Esophagus muscularis mucosa (tissue), 4 donors: Measurements from ENCODE around the gene TWNK. TPM values are rescaled to one million over a fixed set of nuclear protein-coding genes. Genes with fewer than 3 reads are reported as not detected.

Experiments used
- DNase-seq: peaks from one replicate; pipeline ENCODE4 v3.0.0-alpha.2; 2017; ENCODE audit errors: extremely low spot score
- H3K27ac ChIP-seq, 4 donors: fragments of 200-600 bp; sonication (generic); replicated peaks in 1 of 4; 1 replicate in 3 of 4; 2 replicates in 1 of 4; pipeline ENCODE4 v1.5.1; 2016 to 2019; ENCODE audit warnings: mild to moderate bottlenecking in 1 of 4
- H3K27me3 ChIP-seq, 4 donors: fragments of 200-600 bp; sonication (generic); one replicate each; pipeline versions ENCODE4 v1.5.1 to v1.6.0; 2016 to 2019
- H3K36me3 ChIP-seq, 4 donors: fragments of 200-600 bp; sonication (generic); one replicate each; pipeline ENCODE4 v1.5.1; 2016 to 2019
- H3K4me1 ChIP-seq, 4 donors: fragments of 200-600 bp; sonication (generic); one replicate each; pipeline ENCODE4 v1.5.1; 2016 to 2019
- H3K4me3 ChIP-seq, 4 donors: fragments of 200-600 bp; sonication (generic); 1 replicate in 2 of 4; 2 replicates in 2 of 4; pipeline ENCODE4 v1.5.1; 2016 to 2019; ENCODE audit warnings: mild to moderate bottlenecking in 4 of 4, moderate library complexity in 1 of 4
- H3K9me3 ChIP-seq, 4 donors: fragments of 200-600 bp; sonication (generic); 1 replicate in 3 of 4; 2 replicates in 1 of 4; pipeline ENCODE4 v1.5.1; 2016 to 2019
- EP300 ChIP-seq: sonication (generic); formaldehyde crosslinking; IDR thresholded peaks from one replicate; pipeline ENCODE4 v1.6.1; 2017; ENCODE audit warnings: antibody characterized with exemption
- POLR2A ChIP-seq: fragments of 450-650 bp; IDR thresholded peaks from one replicate; pipeline ENCODE4 v1.6.1; 2017; ENCODE audit warnings: antibody characterized with exemption, moderate library complexity, mild to moderate bottlenecking, low read depth
- POLR2AphosphoS5 ChIP-seq, 2 donors: sonication (generic); formaldehyde crosslinking; IDR thresholded peaks; one replicate each; pipeline ENCODE4 v1.6.1; 2017; ENCODE audit warnings: antibody characterized with exemption in 2 of 2
- WGBS: methylation state at CpG from one replicate; pipeline ENCODE4 v1.1.5; 2018; 5-methylcytosine and 5-hydroxymethylcytosine counted together
- intact Hi-C: fragments of 100-400 bp; cut with DNase I; formaldehyde crosslinking; loops from one replicate; pipeline ENCODE4 v1.15.1; 2023
- total RNA-seq, 4 donors: library from RNA; depleted of rRNA; stranded (reverse); fragments of >200 nt; gene quantifications; one replicate each; pipeline versions ENCODE4 v1.1.0 to v1.2.1, GENCODE V29; 2016
- TF ChIP-seq, protein P1 (sequence below), 3 experiments: fragments of 200-600 bp in 2 of 3; fragments of 450-650 bp in 1 of 3; sonication (generic) in 2 of 3; IDR thresholded peaks; one replicate each; pipeline ENCODE4 v1.5.1; 2017 to 2019; ENCODE audit warnings: antibody characterized with exemption in 3 of 3, mild to moderate bottlenecking in 2 of 3, moderate library complexity in 1 of 3

Gene TWNK
- total RNA-seq, 4 donors from 2014 or later = 3.7 to 11.1 (median 9.0) TPM

- peaks cover 10 to 63% (median 52%) of the 10 kb centered on the region in 4 donors for H3K36me3 ChIP-seq
- H3K4me3 ChIP-seq = peak overlapping the region; percentile 76 to 92 (median 90)
- 2% methylated on average over 15 of the region's 15 CpGs for WGBS
- H3K27ac ChIP-seq = peak overlapping the region; percentile 77 to 86 (median 82)
- intact Hi-C loops = loop anchor here (5.0 kb wide), 1 partner anchor 40 kb away; no protein-coding TSS in a partner anchor
- TF ChIP-seq POLR2A = no peak
- TF ChIP-seq, protein P1, sequence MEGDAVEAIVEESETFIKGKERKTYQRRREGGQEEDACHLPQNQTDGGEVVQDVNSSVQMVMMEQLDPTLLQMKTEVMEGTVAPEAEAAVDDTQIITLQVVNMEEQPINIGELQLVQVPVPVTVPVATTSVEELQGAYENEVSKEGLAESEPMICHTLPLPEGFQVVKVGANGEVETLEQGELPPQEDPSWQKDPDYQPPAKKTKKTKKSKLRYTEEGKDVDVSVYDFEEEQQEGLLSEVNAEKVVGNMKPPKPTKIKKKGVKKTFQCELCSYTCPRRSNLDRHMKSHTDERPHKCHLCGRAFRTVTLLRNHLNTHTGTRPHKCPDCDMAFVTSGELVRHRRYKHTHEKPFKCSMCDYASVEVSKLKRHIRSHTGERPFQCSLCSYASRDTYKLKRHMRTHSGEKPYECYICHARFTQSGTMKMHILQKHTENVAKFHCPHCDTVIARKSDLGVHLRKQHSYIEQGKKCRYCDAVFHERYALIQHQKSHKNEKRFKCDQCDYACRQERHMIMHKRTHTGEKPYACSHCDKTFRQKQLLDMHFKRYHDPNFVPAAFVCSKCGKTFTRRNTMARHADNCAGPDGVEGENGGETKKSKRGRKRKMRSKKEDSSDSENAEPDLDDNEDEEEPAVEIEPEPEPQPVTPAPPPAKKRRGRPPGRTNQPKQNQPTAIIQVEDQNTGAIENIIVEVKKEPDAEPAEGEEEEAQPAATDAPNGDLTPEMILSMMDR (IDR thresholded peaks at IDR 0.05) = no peak
- TF ChIP-seq POLR2AphosphoS5 (IDR thresholded peaks at IDR 0.05) = no peak
- no peak for TF ChIP-seq EP300
- H3K27me3 ChIP-seq = no peaks in the 10 kb centered on the region
- DNase-seq = no peak
- H3K4me1 ChIP-seq = peaks cover 22 to 51% (median 38%) of the 10 kb centered on the region in 4 donors
- no peaks in the 10 kb centered on the region for H3K9me3 ChIP-seq
Observed at GRCh38 chr10:100987685-100988049, 324 bp downstream of the TWNK start.

DNA sequence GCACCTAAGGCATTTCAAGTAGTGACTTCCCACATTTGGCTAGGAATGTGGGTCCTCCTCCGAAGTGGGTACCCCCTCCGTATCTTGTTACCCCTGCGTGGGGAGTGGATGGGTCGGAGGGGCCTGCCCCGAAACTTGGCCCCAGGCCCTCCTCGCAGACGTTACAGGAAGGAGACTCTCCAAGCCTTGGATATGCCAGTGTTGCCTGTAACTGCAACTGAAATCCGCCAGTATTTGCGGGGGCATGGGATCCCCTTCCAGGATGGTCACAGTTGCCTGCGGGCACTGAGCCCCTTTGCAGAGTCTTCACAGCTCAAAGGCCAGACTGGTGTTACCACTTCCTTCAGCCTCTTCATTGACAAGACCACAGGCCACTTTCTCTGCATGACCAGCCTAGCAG is 823 bp downstream of the TWNK start:
- intact Hi-C loops = loop anchor here (5.0 kb wide), 1 partner anchor 39 kb away; no protein-coding TSS in a partner anchor
- Histone ChIP-seq H3K27ac (no peak overlapping the region), H3K36me3 (peaks cover 15 to 63% (median 50%) of the 10 kb centered on the region in 4 donors), H3K4me1 (peaks cover 22 to 51% (median 38%) of the 10 kb centered on the region in 4 donors), H3K9me3 (no peaks in the 10 kb centered on the region), H3K4me3 (peak overlapping the region; percentile 76 to 92 (median 90)), H3K27me3 (no peaks in the 10 kb centered on the region)
- TF ChIP-seq, protein P1 (IDR thresholded peaks at IDR 0.05) = no peak
- no peak for TF ChIP-seq POLR2AphosphoS5 (IDR thresholded peaks at IDR 0.05)
- no peak for TF ChIP-seq POLR2A
- TF ChIP-seq EP300 = no peak
- WGBS = 77% methylated on average over 9 of the region's 10 CpGs
- DNase-seq = no peak

DNA sequence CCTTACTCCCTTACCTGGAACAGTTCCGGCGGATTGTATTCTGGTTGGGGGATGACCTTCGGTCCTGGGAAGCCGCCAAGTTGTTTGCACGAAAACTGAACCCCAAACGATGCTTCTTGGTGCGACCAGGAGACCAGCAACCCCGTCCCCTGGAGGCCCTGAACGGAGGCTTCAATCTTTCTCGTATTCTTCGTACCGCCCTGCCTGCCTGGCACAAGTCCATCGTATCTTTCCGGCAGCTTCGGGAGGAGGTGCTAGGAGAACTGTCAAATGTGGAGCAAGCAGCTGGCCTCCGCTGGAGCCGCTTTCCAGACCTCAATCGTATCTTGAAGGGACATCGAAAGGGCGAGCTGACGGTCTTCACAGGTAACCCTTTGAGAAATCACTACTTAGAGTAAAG is 1.7 kb downstream of the TWNK start:
- intact Hi-C loops = loop anchor here (5.0 kb wide), 1 partner anchor 38 kb away; no protein-coding TSS in a partner anchor
- TF ChIP-seq POLR2AphosphoS5 (IDR thresholded peaks at IDR 0.05) (no peak), POLR2A (no peak), EP300 (no peak)
- TF ChIP-seq, protein P1 (IDR thresholded peaks at IDR 0.05) = no peak
- Histone ChIP-seq H3K4me3 (no peak overlapping the region), H3K36me3 (peaks cover 19 to 65% (median 50%) of the 10 kb centered on the region in 4 donors), H3K27ac (no peak overlapping the region), H3K9me3 (no peaks in the 10 kb centered on the region), H3K4me1 (peaks cover 22 to 51% (median 38%) of the 10 kb centered on the region in 4 donors), H3K27me3 (no peaks in the 10 kb centered on the region)
- WGBS = 94% methylated on average over 21 of the region's 21 CpGs
- no peak for DNase-seq

DNA sequence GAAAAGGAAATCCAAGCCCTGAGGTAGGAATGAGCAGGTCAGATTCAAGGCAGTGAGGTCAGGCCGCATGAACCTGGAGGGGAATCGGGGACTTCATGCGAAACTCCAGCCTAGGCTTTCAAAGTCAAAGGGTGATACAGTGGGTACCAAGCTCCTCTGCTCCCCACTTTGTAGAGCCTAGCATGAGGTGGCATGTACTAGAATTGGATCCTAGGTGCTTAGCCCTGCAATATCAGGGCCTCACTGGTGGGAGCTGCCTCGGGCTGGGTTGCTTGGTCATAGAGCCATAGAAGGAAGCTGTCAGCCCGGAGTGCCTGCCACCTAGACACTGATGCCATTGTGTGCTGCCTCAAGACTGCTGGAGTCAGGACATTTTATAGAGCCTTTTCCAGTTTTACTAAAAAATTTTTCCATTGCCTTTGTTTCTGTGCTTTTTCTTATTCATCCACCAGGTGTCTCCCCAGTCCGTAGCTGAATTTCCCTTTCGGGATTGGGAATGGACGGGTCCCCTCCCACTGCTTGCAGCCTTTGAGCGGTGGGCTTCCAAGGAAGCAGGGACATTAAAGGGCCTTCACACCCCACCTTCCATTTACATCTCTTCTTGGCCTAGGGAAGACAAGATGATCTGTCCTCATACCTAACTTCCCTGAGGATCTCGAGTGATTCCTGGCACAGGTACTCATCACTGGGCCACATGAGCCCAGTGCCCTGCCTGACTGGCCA is 6.8 kb downstream of the TWNK start:
- peak overlapping the region in 1 of 4 donors; percentile 12 for H3K27ac ChIP-seq
- 52% methylated on average over 10 of the region's 10 CpGs for WGBS
- TF ChIP-seq, protein P1 (IDR thresholded peaks at IDR 0.05) = peak; percentile 71 to 72 (median 72)
- no peak for TF ChIP-seq EP300
- DNase-seq = no peak
- no peaks in the 10 kb centered on the region for H3K9me3 ChIP-seq
- peaks cover 19 to 45% (median 33%) of the 10 kb centered on the region in 4 donors for H3K36me3 ChIP-seq
- H3K4me1 ChIP-seq = peaks cover 10 to 39% (median 31%) of the 10 kb centered on the region in 4 donors
- intact Hi-C loops = no loop called here
- no peaks in the 10 kb centered on the region for H3K27me3 ChIP-seq
- no peak overlapping the region for H3K4me3 ChIP-seq
